PC-9 (cell line): Measurements from ENCODE around the gene KPNA2.

Source experiments
- CTCF ChIP-seq: fragments of 200-600 bp; sonication (generic); conservative IDR thresholded peaks from 2 replicates; pipeline ENCODE4 v1.6.1; 2017; ENCODE audit warnings: mixed run types, antibody characterized with exemption, mild to moderate bottlenecking, moderate library complexity
- EZH2 ChIP-seq: fragments of 200-600 bp; sonication (generic); IDR thresholded peaks from 2 replicates; pipeline ENCODE4 v1.8.0; 2017; ENCODE audit warnings: antibody characterized with exemption, low read depth

- TF ChIP-seq EZH2 (no peak), CTCF (no peak)
Observed at GRCh38 chr17:68061512-68062313, 26.2 kb downstream of the KPNA2 start.
